ENCODE measurements around the gene METTL24. TPM values are rescaled to one million over a fixed set of nuclear protein-coding genes. Genes with fewer than 3 reads are reported as not detected.

METTL24 gene
- total RNA-seq, 1 experiment from 2014 or later: not detected

GRCh38 chr6:110338820-110339470 is 19.2 kb downstream of the METTL24 start:
- Histone ChIP-seq H3K36me3 (ENCODE audit: low read depth) (no peaks in the 10 kb centered on the region), H3K4me1 (replicated peaks; ENCODE audit: insufficient read depth) (no peaks in the 10 kb centered on the region), H3K27me3 (ENCODE audit: insufficient read depth, low read depth) (no peaks in the 10 kb centered on the region), H3K9me3 (ENCODE audit: insufficient read depth, low read depth) (no peaks in the 10 kb centered on the region), H3K9me2 (ENCODE audit: insufficient read depth) (no peaks in the 10 kb centered on the region), H3K79me2 (ENCODE audit: low read depth) (no peaks in the 10 kb centered on the region), H3K4me2 (no peak overlapping the region), H3K4me3 (no peak overlapping the region), H3K27ac (no peak overlapping the region), H3F3A (ENCODE audit: insufficient read depth, low read depth) (no peaks in the 10 kb centered on the region), H2AFZ (no peak overlapping the region), H4K20me1 (ENCODE audit: insufficient read depth) (no peaks in the 10 kb centered on the region)
- intact Hi-C loops (cut with micrococcal nuclease; ENCODE audit: unreplicated experiment): no loop called here
- TF ChIP-seq EZH2 (IDR thresholded peaks at IDR 0.05; ENCODE audit: low read depth): no peak
- no peak for TF ChIP-seq CTCF (conservative IDR thresholded peaks at IDR 0.05)
- DNase-seq: no peak
- POLR2A ChIA-PET (ENCODE audit: unreplicated experiment): interaction anchor here (0.6 kb wide), 1 partner anchor 248 kb away, joined by 8 read pairs; no protein-coding TSS in a partner anchor
- no TSS peak for BruUV-seq (replicated peaks)
- CTCF ChIA-PET: no interaction called here

- CTCF ChIA-PET: no interaction called here
- H2AFZ ChIP-seq: no peak overlapping the region
- H3K79me2 ChIP-seq (ENCODE audit: low read depth): no peaks in the 10 kb centered on the region
- no peak for DNase-seq
- no peaks in the 10 kb centered on the region for H3K9me2 ChIP-seq (ENCODE audit: insufficient read depth)
- H4K20me1 ChIP-seq (ENCODE audit: insufficient read depth): no peaks in the 10 kb centered on the region
- no peaks in the 10 kb centered on the region for H3K36me3 ChIP-seq (ENCODE audit: low read depth)
- H3K4me3 ChIP-seq: no peak overlapping the region
- H3K4me2 ChIP-seq: no peak overlapping the region
- intact Hi-C loops (cut with micrococcal nuclease; ENCODE audit: unreplicated experiment): no loop called here
- no peaks in the 10 kb centered on the region for H3K9me3 ChIP-seq (ENCODE audit: insufficient read depth, low read depth)
- TF ChIP-seq EZH2 (IDR thresholded peaks at IDR 0.05; ENCODE audit: low read depth): no peak
- TF ChIP-seq CTCF (conservative IDR thresholded peaks at IDR 0.05): no peak
- no peaks in the 10 kb centered on the region for H3K27me3 ChIP-seq (ENCODE audit: insufficient read depth, low read depth)
- H3K4me1 ChIP-seq (replicated peaks; ENCODE audit: insufficient read depth): no peaks in the 10 kb centered on the region
- no TSS peak for BruUV-seq (replicated peaks)
- H3F3A ChIP-seq (ENCODE audit: insufficient read depth, low read depth): no peaks in the 10 kb centered on the region
- POLR2A ChIA-PET (ENCODE audit: unreplicated experiment): no interaction called here
- H3K27ac ChIP-seq: no peak overlapping the region
These were observed 20.7 kb downstream of the METTL24 start for GRCh38 chr6:110337486-110337885.

- no peaks in the 10 kb centered on the region for H3K4me1 ChIP-seq (replicated peaks; ENCODE audit: insufficient read depth)
- H3K79me2 ChIP-seq (ENCODE audit: low read depth): no peaks in the 10 kb centered on the region
- no peaks in the 10 kb centered on the region for H4K20me1 ChIP-seq (ENCODE audit: insufficient read depth)
- no peaks in the 10 kb centered on the region for H3F3A ChIP-seq (ENCODE audit: insufficient read depth, low read depth)
- no peaks in the 10 kb centered on the region for H3K36me3 ChIP-seq (ENCODE audit: low read depth)
- no peaks in the 10 kb centered on the region for H3K27me3 ChIP-seq (ENCODE audit: insufficient read depth, low read depth)
- DNase-seq: no peak
- H2AFZ ChIP-seq: no peak overlapping the region
- H3K9me2 ChIP-seq (ENCODE audit: insufficient read depth): no peaks in the 10 kb centered on the region
- intact Hi-C loops (cut with micrococcal nuclease; ENCODE audit: unreplicated experiment): no loop called here
- no peak for TF ChIP-seq EZH2 (IDR thresholded peaks at IDR 0.05; ENCODE audit: low read depth)
- TF ChIP-seq CTCF (conservative IDR thresholded peaks at IDR 0.05): no peak
- no peak overlapping the region for H3K27ac ChIP-seq
- no peaks in the 10 kb centered on the region for H3K9me3 ChIP-seq (ENCODE audit: insufficient read depth, low read depth)
- no peak overlapping the region for H3K4me3 ChIP-seq
- BruUV-seq (replicated peaks): no TSS peak
- CTCF ChIA-PET: no interaction called here
- POLR2A ChIA-PET (ENCODE audit: unreplicated experiment): no interaction called here
- no peak overlapping the region for H3K4me2 ChIP-seq
These were observed 23.5 kb downstream of the METTL24 start for GRCh38 chr6:110334423-110335180.

Measured in PC-9 (cell line).